Coronary artery (tissue), 2 donors: Measurements from ENCODE around the gene HOXD9.

Source experiments
- DNase-seq: peaks from one replicate; pipeline ENCODE4 v3.0.0-alpha.2; 2017; ENCODE audit warnings: low spot score
- H3K27ac ChIP-seq, 2 donors: fragments of 200-600 bp; sonication (generic); one replicate each; pipeline ENCODE4 v1.5.1; 2016 to 2019
- H3K4me3 ChIP-seq: fragments of 200-600 bp; sonication (generic); 2 replicates; pipeline ENCODE4 v1.5.1; 2016; ENCODE audit warnings: mild to moderate bottlenecking, moderate library complexity
- TF ChIP-seq, protein P1 (sequence below): fragments of 200-600 bp; sonication (generic); IDR thresholded peaks from one replicate; pipeline ENCODE4 v1.5.1; 2019; ENCODE audit warnings: antibody characterized with exemption

Gene HOXD9

DNA sequence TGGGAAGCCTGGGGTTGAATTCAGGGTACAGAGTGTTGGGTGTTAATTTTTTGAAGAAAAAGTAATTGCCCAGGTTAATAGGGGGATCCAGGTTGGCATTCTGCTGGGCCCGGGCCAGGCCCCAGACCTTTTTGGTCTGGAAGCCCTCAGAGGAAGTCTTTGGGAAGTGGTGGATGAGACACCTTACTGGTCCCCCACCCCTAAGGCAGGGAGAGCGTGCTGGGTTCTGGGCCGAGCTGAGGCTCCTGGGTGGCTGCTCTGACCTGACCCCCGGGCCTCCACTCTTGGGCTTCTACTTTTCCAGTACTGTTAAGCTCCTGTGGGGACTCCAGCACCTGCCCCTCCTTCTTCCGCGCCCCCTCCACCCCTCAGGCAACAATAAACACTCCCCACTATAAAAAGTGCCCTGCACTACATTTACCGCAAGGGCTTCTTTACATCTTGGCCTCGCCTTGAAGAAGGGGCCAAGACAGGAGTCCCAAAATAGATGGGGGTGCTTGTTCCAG is 33.8 kb downstream of the HOXD9 start:
- Histone ChIP-seq H3K4me3 (no peak overlapping the region), H3K27ac (no peak overlapping the region)
- TF ChIP-seq, protein P1, sequence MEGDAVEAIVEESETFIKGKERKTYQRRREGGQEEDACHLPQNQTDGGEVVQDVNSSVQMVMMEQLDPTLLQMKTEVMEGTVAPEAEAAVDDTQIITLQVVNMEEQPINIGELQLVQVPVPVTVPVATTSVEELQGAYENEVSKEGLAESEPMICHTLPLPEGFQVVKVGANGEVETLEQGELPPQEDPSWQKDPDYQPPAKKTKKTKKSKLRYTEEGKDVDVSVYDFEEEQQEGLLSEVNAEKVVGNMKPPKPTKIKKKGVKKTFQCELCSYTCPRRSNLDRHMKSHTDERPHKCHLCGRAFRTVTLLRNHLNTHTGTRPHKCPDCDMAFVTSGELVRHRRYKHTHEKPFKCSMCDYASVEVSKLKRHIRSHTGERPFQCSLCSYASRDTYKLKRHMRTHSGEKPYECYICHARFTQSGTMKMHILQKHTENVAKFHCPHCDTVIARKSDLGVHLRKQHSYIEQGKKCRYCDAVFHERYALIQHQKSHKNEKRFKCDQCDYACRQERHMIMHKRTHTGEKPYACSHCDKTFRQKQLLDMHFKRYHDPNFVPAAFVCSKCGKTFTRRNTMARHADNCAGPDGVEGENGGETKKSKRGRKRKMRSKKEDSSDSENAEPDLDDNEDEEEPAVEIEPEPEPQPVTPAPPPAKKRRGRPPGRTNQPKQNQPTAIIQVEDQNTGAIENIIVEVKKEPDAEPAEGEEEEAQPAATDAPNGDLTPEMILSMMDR: no peak
- DNase-seq: no peak

DNA sequence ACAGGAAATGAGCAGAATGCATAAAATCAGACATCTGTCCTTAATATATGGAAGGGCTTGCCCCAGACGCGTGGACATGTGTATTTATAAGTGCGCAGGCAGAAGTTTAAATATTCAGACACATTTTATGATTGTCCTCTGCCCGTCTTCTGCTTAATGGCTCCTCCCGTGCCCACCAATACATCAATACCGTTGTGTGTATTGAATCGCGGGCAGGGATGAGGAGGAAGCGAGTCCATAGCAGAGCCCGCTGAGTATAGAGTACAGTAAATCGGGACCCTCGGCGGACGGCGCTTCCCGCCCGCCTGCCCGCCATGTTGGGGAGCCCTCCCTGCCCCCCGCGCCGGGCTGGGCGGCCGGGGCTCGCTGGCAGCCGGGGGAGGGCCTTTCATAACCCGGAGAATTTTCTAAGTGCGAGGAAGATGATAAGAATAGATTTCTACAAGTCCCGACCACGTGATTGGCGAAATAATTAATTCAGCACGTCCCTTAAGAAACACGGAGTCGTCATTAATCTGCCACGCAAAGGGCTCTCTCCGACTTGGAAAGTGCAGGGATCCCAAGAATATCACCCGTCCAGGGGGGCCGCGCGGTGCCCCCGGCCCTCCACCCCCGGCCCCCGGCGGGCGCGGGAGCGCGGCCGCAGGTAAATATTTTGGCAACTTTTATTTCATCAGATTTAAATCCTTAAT is 34.4 kb downstream of the HOXD9 start, which contains the start of gene HOXD3:
HOXD3 (plus strand) TSS at position 501 of the 692 bp plus-strand sequence. CDS start 11,808 bp downstream, outside the sequence.
- no peak for DNase-seq
- no peak within 1 kb of the TSS for H3K27ac ChIP-seq
- TF ChIP-seq, protein P1: no peak
- H3K4me3 ChIP-seq: peak within 1 kb of the TSS; percentile 13

DNA sequence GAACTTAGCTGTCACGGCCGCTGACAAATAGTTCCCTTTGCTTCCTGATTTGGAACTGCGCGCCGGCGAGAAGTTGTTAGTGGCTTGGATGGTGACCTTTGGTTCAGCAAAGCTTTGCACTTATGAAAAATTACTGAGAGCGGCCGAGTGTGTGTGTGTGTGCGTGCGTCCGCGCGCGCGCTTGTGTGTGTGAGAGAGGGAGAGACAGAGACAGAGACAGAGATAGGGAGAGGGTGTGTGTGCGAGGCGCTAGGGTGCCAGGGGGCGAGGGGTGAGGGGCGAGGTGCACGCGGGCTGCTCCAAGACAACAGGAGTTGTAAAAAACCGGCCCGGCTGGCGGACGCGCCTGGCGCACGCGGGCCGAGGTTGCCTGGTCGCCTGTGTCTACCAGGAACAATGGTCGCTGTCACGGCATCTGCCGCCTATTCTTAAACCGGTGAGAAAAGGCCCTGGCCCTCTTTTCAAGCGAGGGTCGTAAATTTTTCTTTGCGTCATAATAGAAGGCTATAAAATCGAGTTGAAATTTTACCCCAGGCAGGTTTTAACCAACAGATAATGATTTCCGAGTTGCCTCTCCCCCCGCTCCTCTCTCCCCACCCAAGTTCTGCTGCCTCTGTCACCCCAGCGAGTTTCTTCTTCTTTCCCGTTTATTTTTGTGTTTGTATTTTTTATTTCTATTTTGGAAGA is 35.1 kb downstream of the HOXD9 start:
- TF ChIP-seq, protein P1: no peak
- no peak for DNase-seq
- H3K27ac ChIP-seq: no peak overlapping the region
- H3K4me3 ChIP-seq: peak overlapping the region; percentile 13

DNA sequence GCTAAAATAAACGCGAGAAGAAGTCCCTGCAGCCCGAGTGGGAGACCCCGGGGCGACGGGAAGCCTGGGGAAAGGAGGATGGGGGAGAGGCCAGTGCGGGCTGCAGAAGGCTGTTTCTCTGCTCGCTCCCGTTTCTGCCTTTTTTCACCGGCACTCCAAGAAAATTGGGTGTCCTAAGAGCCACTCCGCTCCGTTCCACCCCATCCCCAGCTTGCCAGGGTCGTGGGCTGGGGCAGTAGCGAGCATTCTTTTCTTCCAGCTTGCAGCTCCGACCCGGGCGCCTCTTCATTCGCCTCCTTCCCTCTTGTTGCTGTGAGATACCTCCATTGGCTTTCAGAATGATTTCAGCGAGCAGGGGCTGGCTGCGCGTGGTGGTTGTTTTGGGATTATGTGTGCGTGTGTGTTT is 35.7 kb downstream of the HOXD9 start:
- DNase-seq: no peak
- no peak overlapping the region for H3K4me3 ChIP-seq
- TF ChIP-seq, protein P1: no peak
- no peak overlapping the region for H3K27ac ChIP-seq

DNA sequence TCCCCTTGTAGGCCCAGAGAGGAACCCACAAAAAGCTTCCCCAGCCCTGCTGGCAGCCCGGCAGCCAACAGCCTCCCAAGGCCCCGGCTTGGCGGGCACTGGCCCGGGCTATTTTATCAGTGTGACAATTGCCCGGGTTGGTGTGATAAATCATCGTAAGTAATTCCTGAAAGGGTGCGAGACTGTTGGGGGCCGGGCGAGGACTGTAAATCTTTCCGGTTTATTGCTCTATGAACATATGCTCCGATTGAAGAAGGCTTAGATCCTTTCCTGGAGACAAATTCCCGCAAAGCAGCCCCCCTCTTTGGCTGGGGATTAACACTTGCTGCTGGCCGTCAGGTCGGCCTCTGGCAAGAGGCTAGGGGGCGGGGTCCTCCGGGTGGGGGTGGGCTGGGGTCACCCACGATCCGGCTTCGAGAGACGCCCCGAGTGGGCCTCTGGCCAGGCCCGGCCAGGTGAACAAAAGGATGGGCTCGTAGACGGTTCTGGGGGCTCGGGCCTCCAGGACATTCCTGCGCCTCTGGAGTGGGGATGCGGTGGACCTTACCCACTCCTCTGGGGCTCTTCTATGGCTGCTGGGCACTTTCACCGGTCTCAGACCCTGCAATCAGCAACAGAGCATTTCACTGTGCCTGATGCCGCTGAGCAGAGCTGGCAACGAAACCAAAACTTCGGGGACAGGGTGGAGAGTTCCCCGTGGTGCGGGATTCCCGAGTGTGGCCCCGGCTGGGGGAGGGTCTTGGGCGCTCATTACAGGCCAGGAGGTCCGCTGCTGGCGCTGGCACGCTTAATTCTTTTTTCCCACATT is 36.5 kb downstream of the HOXD9 start:
- DNase-seq: no peak
- no peak overlapping the region for H3K27ac ChIP-seq
- peak overlapping the region; percentile 54 for H3K4me3 ChIP-seq
- TF ChIP-seq, protein P1: no peak

DNA sequence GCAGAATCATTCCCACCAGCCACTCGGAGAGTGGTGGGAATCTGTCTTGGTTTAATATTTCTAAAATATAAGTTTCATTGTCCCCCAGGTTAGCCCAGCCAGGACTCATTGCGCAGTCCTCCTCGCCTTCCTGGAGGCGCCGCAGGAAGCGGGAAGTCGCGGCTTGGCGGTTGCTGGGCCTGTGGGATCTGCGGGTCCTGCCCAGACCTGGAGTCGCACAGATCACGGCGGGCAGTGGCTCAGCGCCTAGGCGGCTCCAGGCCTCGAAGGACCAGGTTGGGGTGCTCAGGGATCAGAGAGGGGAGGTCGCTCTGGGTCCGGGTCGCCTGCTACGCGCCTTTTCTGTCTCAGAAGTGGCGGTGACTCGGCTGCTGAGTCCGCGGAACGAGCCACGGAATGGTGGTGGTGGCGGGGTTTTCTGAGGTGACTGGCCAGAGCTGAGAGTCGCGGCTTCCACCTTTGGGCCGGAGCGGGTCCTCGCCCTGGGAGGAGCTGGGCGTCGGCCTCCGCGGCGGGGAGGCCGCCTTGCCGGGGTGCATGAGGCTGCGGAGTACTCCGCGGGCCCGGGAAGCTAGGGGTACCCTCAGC is 37.2 kb downstream of the HOXD9 start:
- Histone ChIP-seq H3K27ac (no peak overlapping the region), H3K4me3 (peak overlapping the region; percentile 54)
- no peak for DNase-seq
- TF ChIP-seq, protein P1: no peak
